GM23338 (cell line): ENCODE measurements around the gene GP1BB. TPM values are rescaled to one million over a fixed set of nuclear protein-coding genes. Genes with fewer than 3 reads are reported as not detected.

Source experiments
- ATAC-seq: fragments of 200-7000 bp; cut with Tn5 transposase; 3 replicates; pipeline ENCODE4 v1.9.1; 2020
- DNase-seq: peaks from one replicate; pipeline ENCODE4 v3.0.0-alpha.2; 2015; ENCODE audit warnings: low spot score
- H2AFZ ChIP-seq: fragments of 200-600 bp; sonication (generic); 2 replicates; pipeline ENCODE4 v1.8.0; 2016; ENCODE audit warnings: antibody characterized with exemption, mild to moderate bottlenecking, moderate library complexity
- H3F3A ChIP-seq: fragments of 200-600 bp; sonication (generic); replicated peaks from 2 replicates; pipeline ENCODE4 v1.8.0; 2017; ENCODE audit warnings: antibody characterized with exemption, mixed run types, low read depth
- H3K27ac ChIP-seq: fragments of 200-600 bp; sonication (generic); 2 replicates; pipeline ENCODE4 v1.6.1; 2016; ENCODE audit warnings: low read depth
- H3K27me3 ChIP-seq: fragments of 200-600 bp; sonication (generic); 2 replicates; pipeline ENCODE4 v1.8.0; 2016; ENCODE audit warnings: mild to moderate bottlenecking, mixed run types, moderate library complexity; ENCODE audit not compliant: insufficient read depth
- H3K36me3 ChIP-seq: fragments of 200-600 bp; sonication (generic); 2 replicates; pipeline ENCODE4 v1.8.0; 2016; ENCODE audit warnings: mild to moderate bottlenecking; ENCODE audit not compliant: insufficient read depth
- H3K4me1 ChIP-seq: fragments of 200-600 bp; sonication (generic); 2 replicates; pipeline ENCODE4 v1.8.0; 2016; ENCODE audit warnings: mild to moderate bottlenecking, moderate library complexity; ENCODE audit not compliant: insufficient read depth
- H3K4me2 ChIP-seq: fragments of 200-600 bp; sonication (generic); 2 replicates; pipeline ENCODE4 v1.7.1; 2017; ENCODE audit warnings: mixed run types
- H3K4me3 ChIP-seq: fragments of 200-600 bp; sonication (generic); 2 replicates; pipeline ENCODE4 v1.6.1; 2016; ENCODE audit warnings: mixed run types
- H3K79me2 ChIP-seq: fragments of 200-600 bp; sonication (generic); replicated peaks from 2 replicates; pipeline ENCODE4 v1.8.0; 2017; ENCODE audit warnings: mild to moderate bottlenecking; ENCODE audit not compliant: insufficient read depth
- H3K9me2 ChIP-seq: fragments of 200-600 bp; sonication (generic); 2 replicates; pipeline ENCODE4 v1.8.0; 2017; ENCODE audit not compliant: insufficient read depth
- H4K20me1 ChIP-seq: fragments of 200-600 bp; sonication (generic); replicated peaks from 2 replicates; pipeline ENCODE4 v1.8.0; 2017; ENCODE audit warnings: mild to moderate bottlenecking; ENCODE audit not compliant: insufficient read depth
- H3K27ac Mint-ChIP-seq: 2 replicates; pipeline ENCODE4 v1.8.0; 2020; ENCODE audit warnings: inconsistent platforms, mild to moderate bottlenecking, moderate library complexity, mixed read lengths
- H3K27me3 Mint-ChIP-seq: 3 replicates; pipeline ENCODE4 v1.8.0; 2022; ENCODE audit warnings: low read depth, mild to moderate bottlenecking, moderate library complexity, mixed read lengths, inconsistent platforms; ENCODE audit not compliant: insufficient read depth, poor library complexity
- H3K36me3 Mint-ChIP-seq: 3 replicates; pipeline ENCODE4 v1.8.0; 2021; ENCODE audit warnings: low read depth, mild to moderate bottlenecking, inconsistent platforms, moderate library complexity, mixed read lengths
- H3K4me1 Mint-ChIP-seq: 3 replicates; pipeline ENCODE4 v1.8.0; 2020; ENCODE audit warnings: mild to moderate bottlenecking, inconsistent platforms, mixed read lengths
- H3K4me3 Mint-ChIP-seq: 3 replicates; pipeline ENCODE4 v1.8.0; 2021; ENCODE audit warnings: moderate library complexity, mild to moderate bottlenecking, inconsistent platforms, mixed read lengths
- H3K9me3 Mint-ChIP-seq: 3 replicates; pipeline ENCODE4 v1.8.0; 2020; ENCODE audit warnings: moderate library complexity, mild to moderate bottlenecking, inconsistent platforms, mixed read lengths
- POLR2AphosphoS5 ChIP-seq: IDR thresholded peaks from 2 replicates; pipeline ENCODE4 v1.6.1; 2016; ENCODE audit warnings: antibody characterized with exemption, low read depth
- ZNF114 ChIP-seq: fragments of 250-450 bp; sonication (Bioruptor Pico); IDR thresholded peaks from 2 replicates; pipeline ENCODE4 v1.5.0; 2020; ENCODE audit warnings: mild to moderate bottlenecking, moderate library complexity
- polyA plus RNA-seq: library from polyadenylated mRNA; unstranded; fragments of >200 nt; fragmentation: Nextera tagmentation; extraction: Ambion mirVana; gene quantifications from 2 replicates; pipeline ENCODE4 v1.2.1, GENCODE V29; 2016
- total RNA-seq: library from RNA; depleted of rRNA; stranded (reverse); fragments of >200 nt; shearing (Covaris generic); gene quantifications from 2 replicates; pipeline ENCODE4 v1.2.3, GENCODE V29; 2014
- TF ChIP-seq, protein P1 (sequence below): fragments of 250-450 bp; sonication (Bioruptor Pico); IDR thresholded peaks from 2 replicates; pipeline ENCODE4 v1.5.0; 2020; ENCODE audit warnings: mild to moderate bottlenecking, moderate library complexity
- TF ChIP-seq, protein P2 (sequence below): IDR thresholded peaks from 2 replicates; pipeline ENCODE4 v1.6.1; 2016; ENCODE audit warnings: antibody characterized with exemption

GP1BB gene
- total and polyA plus RNA-seq, 2 experiments from 2014 or later, result 0.53 to 1.3 TPM

DNA sequence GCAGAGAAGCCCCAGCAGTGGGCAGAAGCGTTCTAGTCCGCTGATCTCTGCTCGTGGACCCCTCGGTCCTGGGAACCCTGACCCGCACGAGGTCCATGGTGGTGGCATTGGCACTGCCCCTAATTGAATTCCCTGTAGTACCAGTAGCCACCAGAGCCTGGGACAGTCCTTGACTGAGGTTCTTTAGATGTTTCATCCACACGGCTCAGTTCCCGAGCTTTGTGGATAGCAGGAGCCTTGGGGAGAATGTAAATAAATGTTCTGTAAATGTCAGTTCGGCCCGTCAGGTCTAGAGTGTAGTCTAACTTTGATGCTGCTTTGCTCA is 48.4 kb upstream of the GP1BB start:
- H3K79me2 ChIP-seq, result no peaks in the 10 kb centered on the region
- ATAC-seq, result no peak

More for the DNA sequence above, 48.4 kb upstream of the GP1BB start:
- H3K4me1 Mint-ChIP-seq, result peaks cover 8% of the 10 kb centered on the region
- no peaks in the 10 kb centered on the region for H3K27me3 ChIP-seq
- H4K20me1 ChIP-seq, result no peaks in the 10 kb centered on the region
- H3F3A ChIP-seq, result no peaks in the 10 kb centered on the region
- no peaks in the 10 kb centered on the region for H3K36me3 Mint-ChIP-seq
- H3K4me3 ChIP-seq, result no peak overlapping the region
- H3K4me1 ChIP-seq, result peaks cover 9% of the 10 kb centered on the region; the same call in 1 of the 2 replicates
- H3K9me3 Mint-ChIP-seq, result peaks cover 6% of the 10 kb centered on the region; the same call in 2 of the 3 replicates
- H3K36me3 ChIP-seq, result no peaks in the 10 kb centered on the region
- DNase-seq, result no peak
- H3K9me2 ChIP-seq, result peaks cover 12% of the 10 kb centered on the region
- H3K27ac ChIP-seq, result no peak overlapping the region
- TF ChIP-seq ZNF114 (CRISPR knock-in tag) (no peak), POLR2AphosphoS5 (no peak)
- TF ChIP-seq, protein P1, sequence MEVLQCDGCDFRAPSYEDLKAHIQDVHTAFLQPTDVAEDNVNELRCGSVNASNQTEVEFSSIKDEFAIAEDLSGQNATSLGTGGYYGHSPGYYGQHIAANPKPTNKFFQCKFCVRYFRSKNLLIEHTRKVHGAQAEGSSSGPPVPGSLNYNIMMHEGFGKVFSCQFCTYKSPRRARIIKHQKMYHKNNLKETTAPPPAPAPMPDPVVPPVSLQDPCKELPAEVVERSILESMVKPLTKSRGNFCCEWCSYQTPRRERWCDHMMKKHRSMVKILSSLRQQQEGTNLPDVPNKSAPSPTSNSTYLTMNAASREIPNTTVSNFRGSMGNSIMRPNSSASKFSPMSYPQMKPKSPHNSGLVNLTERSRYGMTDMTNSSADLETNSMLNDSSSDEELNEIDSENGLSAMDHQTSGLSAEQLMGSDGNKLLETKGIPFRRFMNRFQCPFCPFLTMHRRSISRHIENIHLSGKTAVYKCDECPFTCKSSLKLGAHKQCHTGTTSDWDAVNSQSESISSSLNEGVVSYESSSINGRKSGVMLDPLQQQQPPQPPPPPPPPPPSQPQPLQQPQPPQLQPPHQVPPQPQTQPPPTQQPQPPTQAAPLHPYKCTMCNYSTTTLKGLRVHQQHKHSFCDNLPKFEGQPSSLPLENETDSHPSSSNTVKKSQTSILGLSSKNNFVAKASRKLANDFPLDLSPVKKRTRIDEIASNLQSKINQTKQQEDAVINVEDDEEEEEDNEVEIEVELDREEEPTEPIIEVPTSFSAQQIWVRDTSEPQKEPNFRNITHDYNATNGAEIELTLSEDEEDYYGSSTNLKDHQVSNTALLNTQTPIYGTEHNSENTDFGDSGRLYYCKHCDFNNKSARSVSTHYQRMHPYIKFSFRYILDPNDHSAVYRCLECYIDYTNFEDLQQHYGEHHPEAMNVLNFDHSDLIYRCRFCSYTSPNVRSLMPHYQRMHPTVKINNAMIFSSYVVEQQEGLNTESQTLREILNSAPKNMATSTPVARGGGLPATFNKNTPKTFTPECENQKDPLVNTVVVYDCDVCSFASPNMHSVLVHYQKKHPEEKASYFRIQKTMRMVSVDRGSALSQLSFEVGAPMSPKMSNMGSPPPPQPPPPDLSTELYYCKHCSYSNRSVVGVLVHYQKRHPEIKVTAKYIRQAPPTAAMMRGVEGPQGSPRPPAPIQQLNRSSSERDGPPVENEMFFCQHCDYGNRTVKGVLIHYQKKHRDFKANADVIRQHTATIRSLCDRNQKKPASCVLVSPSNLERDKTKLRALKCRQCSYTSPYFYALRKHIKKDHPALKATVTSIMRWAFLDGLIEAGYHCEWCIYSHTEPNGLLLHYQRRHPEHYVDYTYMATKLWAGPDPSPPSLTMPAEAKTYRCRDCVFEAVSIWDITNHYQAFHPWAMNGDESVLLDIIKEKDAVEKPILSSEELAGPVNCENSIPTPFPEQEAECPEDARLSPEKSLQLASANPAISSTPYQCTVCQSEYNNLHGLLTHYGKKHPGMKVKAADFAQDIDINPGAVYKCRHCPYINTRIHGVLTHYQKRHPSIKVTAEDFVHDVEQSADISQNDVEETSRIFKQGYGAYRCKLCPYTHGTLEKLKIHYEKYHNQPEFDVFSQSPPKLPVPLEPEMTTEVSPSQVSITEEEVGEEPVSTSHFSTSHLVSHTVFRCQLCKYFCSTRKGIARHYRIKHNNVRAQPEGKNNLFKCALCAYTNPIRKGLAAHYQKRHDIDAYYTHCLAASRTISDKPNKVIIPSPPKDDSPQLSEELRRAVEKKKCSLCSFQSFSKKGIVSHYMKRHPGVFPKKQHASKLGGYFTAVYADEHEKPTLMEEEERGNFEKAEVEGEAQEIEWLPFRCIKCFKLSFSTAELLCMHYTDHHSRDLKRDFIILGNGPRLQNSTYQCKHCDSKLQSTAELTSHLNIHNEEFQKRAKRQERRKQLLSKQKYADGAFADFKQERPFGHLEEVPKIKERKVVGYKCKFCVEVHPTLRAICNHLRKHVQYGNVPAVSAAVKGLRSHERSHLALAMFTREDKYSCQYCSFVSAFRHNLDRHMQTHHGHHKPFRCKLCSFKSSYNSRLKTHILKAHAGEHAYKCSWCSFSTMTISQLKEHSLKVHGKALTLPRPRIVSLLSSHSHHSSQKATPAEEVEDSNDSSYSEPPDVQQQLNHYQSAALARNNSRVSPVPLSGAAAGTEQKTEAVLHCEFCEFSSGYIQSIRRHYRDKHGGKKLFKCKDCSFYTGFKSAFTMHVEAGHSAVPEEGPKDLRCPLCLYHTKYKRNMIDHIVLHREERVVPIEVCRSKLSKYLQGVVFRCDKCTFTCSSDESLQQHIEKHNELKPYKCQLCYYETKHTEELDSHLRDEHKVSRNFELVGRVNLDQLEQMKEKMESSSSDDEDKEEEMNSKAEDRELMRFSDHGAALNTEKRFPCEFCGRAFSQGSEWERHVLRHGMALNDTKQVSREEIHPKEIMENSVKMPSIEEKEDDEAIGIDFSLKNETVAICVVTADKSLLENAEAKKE, result no peak; the same call in 1 of the 2 replicates
- TF ChIP-seq, protein P2, sequence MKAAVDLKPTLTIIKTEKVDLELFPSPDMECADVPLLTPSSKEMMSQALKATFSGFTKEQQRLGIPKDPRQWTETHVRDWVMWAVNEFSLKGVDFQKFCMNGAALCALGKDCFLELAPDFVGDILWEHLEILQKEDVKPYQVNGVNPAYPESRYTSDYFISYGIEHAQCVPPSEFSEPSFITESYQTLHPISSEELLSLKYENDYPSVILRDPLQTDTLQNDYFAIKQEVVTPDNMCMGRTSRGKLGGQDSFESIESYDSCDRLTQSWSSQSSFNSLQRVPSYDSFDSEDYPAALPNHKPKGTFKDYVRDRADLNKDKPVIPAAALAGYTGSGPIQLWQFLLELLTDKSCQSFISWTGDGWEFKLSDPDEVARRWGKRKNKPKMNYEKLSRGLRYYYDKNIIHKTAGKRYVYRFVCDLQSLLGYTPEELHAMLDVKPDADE, result no peak
- H3K27me3 Mint-ChIP-seq, result peaks cover 4% of the 10 kb centered on the region
- no peak overlapping the region for H2AFZ ChIP-seq
- no peak overlapping the region for H3K27ac Mint-ChIP-seq
- H3K4me3 Mint-ChIP-seq, result no peak overlapping the region
- no peak overlapping the region for H3K4me2 ChIP-seq
